ENCODE measurements around the gene PSMD5.

The PSMD5 gene

DNA sequence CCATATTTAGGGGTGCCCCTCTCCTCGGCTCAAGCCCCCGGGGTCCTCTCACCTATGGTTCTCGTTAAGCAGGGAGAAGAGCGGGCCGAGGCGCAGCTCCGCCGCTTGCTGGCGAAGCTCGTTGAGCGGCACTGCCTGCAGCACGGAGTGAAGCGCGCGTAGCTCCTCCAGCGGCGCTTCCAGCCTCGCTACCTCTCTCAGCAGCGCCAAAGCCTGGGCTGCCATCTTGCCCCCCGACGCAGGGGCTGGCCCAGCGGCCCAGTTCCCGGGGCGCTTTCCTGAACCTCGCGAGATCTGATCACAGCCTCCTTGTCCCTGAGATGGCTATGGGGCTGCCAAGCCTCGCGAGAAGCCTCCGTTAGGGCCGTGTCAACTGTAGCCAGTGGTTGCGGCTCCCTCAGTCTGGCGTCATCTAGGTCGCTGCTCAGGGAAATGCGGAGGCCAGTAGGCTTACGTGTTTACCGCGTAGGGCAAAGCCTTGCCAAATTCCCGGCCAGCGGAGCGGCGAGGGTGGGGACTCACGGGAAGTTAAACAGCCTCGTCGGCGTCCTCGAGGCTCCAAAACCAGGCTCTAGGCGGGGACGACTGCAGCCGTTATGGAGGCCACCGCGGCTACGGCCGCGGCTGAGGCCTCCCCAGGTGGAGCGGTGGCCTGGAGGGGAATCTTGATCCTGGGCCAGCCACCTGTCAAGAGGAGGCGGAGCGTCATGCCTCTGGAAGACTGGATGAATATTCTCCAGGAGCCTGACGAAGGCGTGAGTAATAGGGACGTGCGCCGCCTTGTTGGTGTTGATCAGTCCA, at the start of gene PSMD5:
TSS of gene PSMD5 (minus strand) at position 238 of the 801 bp plus-strand sequence. CDS start at position 225, 13 bp downstream.
- peak; percentile 74 for DNase-seq (ENCODE audit: low read depth)

DNA sequence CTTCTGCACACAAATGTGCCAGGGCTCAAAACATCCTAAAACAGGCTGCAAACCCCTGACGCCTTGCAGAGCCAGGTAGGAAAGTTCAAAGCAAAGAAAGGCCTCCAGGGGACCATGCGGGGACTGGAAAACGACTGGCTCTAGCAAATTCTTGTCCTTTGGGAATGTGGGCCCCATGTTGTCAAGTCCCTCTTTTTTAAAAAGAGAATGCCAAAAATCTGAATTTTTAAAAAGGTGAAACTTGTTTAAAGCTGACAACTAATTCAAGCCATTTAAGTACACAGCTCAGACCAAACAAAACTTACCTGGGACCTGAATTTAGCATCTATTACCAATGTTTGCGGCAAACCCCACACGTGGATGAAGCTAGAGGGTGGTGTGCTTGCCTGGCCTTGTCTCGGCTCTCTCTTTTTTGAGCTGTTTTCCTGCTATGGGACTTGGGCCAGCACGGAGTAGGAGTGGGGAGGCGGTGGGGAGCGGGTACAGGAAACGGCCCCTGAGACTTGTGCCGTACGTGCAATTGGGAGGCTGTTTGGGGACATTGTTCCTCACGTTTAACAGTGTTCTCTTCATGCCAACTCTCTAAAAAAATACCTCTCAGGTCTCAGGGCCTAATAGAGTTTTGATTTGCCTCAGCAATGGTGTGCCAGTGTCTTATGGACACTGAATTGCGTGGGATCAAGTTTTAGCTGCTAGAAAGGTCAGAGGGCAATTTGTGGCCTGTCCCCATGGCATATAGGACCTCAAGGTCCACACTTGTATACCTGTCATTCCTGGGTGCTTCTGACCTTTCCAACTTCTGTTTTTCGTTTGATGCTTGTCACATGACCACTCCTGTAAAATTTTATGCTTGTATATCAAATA, 49.4 kb upstream of the PSMD5 start:
- no peak for DNase-seq (ENCODE audit: low read depth)

DNA sequence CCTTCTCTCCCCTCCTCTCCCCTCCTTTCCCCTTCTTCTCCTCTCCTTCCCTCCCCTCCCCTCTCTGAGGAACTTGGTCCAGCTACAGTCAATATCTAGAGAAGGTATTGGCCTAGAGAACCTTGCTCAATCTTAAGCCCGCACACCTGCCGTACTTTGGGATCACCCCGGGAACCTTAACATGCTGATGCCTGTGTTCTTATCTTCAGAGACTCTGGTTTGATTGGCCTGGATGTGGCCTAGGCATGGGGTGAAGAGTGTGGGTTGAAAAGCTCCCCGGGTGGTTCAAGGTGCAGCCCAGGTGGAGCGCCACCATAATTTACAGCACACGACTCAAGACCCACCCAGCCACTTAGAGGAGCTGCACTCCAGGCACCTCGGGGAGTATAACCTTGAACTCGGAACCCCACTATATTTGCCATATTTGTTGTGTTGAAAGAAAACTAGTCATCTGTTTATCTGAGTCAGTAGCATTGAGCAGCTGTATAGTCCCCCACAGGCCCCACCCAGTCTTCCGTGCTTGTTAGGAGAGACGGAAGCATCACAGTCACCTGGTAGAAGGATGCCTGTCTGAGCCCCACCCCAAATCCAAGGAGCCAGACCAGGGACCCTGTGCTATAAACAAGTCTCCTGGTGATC, 48.6 kb upstream of the PSMD5 start:
- DNase-seq (ENCODE audit: low read depth) = no peak

DNA sequence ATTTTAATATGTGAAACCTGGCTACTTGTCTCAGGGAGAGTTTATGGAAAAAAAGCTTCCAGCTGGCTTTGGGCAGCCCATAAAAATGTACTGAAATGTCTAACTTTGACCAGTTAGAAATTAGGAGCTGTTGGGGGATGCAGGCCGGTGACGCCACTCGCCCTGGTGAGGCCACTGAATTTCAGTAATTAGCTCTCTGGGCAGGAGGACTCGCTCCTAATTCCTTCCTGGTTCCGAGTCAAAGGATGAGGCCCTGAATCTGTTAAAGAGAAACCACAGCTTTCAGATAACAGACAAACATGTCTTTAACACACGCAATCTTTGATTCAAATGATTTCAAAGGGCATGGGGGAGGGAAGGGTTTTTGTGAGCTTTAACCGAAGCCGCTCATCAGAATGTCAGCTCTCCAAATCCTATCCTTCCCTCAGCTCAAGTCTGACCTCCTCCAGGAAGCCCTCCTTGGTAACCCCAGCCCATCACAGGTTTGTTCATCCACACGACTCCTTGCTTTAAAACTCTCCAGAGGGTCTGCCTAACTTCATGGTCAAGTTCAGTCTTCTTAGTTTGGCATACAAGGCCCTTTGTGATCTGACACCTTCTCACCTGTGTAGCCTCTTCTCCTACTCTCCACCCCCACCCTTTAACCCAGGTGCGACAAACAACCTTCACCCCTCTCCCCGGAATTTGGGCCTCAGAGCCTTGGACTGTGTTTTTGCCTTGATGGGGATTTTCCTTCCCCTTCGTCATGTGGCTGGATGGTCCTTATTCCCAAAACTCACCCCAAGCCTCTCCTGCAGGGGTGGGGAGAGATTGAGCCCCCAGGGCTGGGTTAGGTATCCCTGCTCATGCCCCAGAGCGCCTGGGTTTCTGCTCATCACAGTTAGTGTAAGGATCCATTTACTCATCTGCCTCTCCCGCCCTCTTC, 47.9 kb upstream of the PSMD5 start:
- no peak for DNase-seq (ENCODE audit: low read depth)

DNA sequence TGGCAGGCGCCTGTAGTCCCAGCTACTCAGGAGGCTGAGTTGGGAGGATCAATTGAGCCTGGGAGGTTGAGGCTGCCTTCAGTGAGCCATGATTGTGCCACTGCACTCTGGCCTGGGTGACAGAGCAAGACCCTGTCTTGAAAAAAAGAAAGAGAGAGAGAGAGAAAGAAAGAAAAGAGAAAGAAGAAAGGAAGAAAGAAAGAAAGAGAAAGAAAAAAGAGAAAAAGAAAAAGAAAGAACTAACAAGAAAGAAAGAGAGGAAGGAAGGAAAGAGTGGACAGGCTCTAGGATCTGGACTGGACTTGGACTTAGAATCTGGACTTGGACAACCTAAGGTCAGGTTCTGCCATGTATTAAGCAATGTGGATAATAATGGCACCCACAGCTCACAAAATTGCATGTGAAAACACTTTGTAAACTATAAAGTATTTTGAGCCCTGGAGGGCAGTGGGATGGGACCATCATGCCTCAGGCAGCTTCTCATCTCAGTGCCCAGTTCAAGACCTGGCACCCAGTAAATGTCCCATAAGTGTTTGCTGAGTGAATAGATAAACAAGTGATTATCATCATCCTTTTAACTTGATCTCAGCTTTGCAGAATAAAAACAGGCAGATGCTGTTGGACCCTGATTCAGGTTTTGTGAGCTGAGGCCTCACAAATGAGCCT, 47.0 kb upstream of the PSMD5 start:
- no peak for DNase-seq (ENCODE audit: low read depth)

DNA sequence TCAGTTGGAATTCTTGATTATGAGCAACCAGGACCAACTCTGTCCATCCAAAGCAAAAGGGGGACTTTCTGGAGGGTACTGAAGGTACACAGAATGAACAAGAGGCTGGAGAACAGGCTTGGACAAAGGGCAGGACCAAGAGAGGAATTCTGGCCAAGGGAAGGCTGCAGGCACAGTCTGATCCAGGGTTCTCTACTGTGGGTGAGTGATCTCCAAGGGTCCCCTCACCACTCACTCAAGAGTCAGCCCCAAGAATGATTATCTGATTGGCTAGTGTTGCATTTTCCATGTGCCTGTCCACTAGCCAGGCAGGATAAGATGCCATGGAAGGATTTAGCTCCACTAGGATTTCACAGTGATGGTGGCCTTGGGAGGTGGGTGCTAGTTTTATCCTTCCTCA, 45.9 kb upstream of the PSMD5 start:
- DNase-seq (ENCODE audit: low read depth) = no peak

DNA sequence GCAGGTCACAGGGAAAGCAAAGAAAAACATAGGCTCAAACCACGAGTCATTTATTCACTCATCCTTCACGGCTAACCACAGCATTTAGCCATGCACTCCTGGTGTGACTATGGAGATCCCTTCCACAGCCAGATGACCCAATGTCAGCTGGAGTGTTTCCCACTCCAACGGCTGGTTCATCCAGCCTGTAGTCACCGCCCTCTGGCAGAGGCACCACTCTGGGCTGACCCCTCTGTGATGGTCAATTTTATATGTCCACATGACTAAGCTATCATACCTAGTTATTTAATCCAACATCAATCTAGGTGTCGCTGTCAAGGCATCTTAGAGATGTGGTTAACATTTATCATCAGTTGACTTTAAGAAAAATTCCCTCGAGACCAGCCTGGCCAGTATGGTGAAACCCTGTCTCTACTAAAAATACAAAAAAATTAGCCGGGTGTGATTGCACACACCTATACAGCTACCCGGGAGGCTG, 43.8 kb upstream of the PSMD5 start:
- DNase-seq (ENCODE audit: low read depth) = no peak

DNA sequence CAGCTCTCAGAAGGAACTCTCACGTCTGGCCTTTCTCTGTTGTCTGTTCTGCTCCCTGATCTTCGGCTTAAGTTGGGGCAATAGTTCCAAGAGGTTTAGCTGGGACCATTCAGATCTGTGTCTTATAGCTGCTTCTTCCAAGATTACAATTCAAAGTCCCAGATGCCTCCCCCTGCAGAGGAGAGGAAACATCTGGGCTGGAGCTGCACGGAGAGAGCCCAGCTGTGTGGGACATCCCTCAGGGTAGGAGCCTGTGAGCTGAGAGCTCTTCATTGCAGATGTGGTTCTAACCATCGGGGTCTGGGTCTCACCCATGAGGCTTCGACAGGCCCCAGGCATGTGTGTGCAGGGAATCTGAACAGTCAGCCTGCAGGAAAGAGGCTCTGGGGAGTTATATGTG, 43.2 kb upstream of the PSMD5 start:
- no peak for DNase-seq (ENCODE audit: low read depth)

DNA sequence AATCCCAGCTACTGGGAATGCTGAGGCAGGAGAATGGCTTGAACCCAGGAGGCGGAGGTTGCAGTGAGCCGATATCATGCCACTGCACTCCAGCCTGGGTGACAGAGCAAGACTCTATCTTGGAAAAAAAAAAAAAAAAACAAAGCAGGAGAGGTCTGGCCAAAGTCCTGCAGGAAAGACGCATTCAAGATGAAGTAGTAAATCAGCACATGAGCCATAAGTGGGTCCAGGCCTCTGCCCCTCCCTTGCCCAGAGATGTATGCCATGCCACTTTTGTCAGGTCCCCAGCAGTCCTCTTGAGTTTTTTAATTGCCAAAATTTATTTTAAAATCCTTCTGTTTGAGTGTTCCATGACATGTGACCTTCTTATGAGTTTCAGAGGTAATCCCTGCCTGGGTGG, 42.7 kb upstream of the PSMD5 start:
- DNase-seq (ENCODE audit: low read depth) = no peak

DNA sequence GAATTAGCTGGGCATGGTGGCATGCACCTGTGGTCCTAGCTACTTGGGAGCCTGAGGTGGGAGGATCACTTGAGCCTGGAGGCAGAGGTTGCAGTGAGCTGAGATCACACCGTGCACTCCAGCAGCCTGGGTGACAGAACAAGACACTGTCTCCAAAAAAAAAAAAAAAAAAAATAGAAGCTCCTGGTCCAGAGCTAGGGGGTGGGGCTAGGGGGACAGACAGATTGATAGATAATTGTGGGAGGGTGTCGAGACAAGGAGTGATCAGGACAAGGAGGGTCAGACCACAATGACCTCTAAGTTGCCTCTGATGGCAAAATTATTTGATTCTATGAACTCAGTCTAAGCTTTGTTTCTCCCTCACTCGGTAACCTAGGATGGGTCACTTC, 40.9 kb upstream of the PSMD5 start:
- no peak for DNase-seq (ENCODE audit: low read depth)

DNA sequence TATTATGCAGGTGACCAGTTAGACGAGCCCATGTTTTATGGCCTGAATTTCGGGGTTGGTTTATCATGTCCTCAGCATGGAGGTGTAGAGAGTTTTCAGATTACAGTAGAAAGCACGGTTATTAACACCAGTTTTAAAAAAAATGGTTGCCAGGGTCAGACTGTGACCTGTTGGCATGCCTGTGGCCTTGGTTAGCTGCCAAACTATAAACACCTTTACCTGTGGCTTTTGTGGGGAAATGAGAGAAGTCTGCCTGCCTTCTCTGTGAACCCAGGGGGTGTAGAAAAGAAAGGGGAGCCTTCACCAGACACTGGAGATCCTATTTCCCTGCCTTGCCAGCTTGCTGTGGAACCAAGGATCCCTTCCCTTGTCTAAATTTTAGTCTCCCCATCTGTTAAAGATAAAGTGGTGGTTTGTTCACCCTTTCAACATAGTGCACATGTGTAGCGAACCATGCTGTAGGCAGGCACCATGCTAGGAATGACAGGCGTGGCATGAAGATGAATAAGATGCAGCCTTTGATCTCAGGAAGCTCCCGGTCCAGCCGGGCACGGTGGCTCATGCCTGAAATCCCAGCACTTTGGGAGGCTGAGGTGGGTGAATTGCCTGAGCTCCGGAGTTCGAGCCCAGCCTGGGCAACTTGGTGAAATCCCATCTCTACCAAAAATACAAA, 40.3 kb upstream of the PSMD5 start:
- no peak for DNase-seq (ENCODE audit: low read depth)

DNA sequence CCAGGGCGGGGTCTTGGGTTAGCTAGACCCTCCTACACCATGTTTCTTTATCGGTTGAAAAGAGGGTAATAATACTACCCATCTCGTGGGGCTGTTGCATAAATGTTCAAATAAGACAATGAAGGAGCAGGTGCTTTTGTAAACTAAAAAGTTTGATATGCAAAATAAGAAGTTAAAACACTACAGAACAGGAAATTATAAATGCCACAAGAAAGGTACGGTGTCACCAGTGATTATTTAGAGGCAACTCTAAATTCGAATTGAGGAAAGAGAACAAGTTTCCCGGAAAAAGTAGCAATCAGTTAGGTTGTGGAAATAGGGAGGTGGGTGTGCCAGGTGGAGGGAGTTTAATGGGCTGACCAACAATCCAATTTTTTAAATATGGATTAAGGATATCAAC, 36.7 kb upstream of the PSMD5 start:
- DNase-seq (ENCODE audit: low read depth) = no peak

DNA sequence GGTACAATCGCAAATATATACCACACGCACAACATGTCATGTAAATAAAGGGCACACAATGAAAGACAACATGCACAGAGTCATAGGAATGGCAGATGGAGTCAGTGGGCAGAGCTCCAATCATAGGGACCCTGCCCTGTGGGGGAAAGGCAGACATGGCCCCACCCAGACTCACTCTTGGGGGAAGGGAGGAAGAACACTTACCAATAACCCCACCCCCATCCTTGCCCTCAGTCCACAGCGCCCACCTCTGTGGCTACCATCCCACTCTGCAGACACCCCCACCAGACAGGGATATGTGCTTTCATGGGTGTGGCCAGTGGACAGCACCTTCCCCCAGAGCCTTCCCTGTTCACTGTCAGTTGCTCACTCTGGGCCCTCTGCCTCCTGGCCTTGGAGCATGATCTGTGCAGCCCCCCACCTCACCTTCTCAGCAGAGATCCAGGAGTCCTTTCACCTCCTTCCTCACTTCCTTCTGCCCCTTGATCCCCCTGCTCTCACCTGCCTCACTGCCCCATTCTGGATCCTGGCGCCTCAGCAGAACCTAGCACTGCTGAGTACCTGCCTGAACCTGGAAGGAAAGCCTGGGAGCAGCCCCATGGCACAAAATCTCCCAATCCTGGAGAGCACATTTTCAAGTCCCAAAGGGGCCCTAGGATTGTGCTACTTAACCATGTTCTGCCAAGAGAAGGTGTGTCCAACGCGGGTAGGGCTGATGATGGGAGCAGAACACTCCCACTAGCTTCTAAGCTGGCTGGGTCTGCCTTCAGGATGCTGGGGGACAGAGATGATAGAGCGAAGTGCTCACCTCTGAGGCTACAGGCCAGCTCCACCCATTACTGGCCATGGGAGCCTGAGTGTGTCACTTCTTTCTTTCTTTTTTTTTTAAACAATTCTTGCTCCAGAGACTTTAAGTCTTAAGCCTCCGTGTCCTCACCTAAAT, 35.7 kb upstream of the PSMD5 start:
- no peak for DNase-seq (ENCODE audit: low read depth)

DNA sequence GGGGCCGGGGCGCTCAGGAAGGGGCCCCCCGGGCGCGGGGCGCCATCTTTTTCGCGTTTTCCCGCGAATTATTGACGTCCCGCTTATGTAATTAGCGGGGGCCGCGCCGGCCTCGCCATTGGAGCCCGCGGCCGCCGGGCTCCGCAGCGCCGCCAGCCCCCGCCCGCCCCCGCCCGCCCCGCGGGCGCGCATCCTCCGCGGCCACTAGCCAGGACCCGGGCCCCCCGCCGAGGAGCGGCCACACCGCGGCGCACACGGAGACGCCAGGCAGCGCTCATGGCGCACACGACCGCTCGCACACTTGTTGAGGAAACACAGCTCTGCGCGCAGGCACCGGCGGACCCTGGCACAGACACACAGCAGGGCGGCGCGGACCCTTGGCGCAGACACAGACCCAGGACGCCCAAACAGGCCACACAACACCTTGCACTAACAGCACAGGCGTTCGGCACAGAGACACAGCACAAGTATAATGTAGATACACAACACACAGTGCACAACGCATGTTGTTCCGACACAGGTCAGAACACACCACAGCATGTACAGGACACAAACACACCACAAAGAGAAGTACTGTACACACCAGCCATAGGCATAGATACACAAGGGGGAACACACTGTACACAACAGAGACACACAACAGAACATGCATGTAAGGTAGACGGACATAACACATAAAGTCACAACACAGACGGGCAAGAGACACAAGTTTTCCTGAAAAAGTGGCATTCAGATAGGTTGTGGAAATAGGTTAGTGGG, 34.7 kb upstream of the PSMD5 start:
- DNase-seq (ENCODE audit: low read depth) = peak; percentile 48

DNA sequence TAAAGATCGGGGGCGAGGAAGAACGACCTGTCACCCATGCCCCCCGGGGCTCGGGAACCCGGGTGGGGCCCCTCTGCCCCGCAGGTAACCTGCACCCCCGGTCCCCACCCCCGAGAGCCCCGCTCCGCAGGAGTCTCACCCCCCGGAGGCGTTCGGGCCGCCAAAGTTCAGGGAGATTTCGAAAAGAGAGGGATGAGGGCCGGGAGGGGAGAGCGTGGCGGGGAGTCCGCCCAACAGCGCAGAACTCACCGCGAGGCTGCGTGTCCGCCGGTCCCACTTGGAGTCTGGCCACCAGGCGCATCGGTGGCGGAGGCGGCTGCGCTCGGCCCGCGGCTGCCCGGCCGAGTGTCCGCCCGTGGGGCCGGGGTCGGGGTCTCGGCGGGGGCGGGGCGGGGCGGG, 34.1 kb upstream of the PSMD5 start, which contains the start of gene PHF19:
TSS of gene PHF19 (minus strand) at position 347 of the 399 bp plus-strand sequence. CDS start 2,447 bp downstream, outside the sequence.
- no peak for DNase-seq (ENCODE audit: low read depth)

DNA sequence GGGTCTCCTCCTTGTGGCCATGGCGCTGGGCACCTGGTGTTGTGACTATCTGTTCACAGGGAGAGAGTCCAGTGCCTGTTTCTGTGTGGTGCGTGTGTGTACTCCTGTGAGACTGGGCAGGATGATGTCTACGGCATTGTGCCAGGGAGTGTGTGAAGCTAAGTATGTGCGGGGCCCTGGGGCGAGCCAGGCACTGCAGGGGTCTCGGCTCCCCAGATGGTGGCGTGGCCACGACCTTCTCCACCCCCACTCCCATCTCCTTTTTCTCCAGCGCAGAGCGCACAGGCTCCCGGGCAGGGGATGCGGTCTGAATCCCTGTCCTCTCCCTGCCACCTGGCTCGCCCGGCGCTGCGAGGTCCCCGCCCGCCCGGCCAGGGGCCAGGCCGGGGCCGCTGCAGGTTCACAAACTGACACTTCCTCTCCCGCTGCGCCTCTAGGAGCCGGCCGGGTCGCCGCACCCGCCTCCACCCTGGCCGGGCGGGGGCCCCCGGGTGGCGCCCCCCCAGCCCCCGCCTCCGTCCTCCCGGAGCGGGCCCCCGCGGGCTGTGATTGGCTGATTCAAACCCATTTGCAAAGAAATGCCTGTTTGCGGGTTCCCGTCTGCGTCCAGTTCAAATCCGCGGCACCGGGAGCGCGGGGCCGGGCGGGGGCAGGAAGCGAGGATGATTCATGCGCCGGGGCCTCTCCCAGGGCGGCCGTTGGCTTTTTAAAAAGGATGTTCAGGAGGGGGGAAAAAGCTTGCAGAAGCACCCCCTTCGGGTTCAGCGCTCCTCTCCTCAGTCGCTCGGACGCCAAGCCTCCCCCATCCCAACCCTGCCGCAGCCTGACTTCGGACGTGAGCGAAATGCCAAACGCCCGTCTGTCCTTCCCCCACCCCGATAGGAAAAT, 33.5 kb upstream of the PSMD5 start:
- peak; percentile 52 for DNase-seq (ENCODE audit: low read depth)

DNA sequence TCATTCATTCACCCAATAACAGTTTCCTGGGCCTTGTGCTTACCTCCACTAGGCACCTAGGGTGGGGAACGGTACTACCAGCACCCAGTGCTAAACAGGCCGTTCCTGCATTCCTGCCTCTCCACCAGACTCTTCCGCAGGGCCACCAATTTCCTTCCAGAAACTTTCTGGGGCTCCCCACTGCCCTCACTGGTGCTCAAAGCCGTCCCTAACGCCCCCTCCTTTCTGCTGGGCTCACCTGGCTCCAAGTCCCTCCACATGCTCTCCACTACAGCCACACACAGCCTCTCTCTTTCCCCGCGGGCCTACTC, 32.9 kb upstream of the PSMD5 start:
- no peak for DNase-seq (ENCODE audit: low read depth)

DNA sequence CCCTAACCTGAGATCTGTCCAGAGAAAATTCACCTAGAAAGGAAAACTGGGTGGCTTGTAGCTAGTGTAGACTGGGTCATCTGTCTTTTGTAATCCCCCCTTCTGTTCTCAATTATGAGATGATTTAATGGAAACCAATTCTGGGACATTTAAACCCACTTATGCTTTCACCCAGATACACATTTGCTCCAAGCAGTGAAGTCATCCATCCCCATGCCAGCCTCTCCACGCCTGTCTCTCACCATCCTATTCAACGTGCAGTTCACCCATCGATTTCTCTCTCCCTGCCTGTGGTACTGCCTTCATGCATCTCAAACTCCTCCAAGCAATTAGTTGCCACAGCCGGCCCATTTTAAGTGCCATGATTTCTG, 32.5 kb upstream of the PSMD5 start:
- DNase-seq (ENCODE audit: low read depth) = no peak

Measured in stimulated activated CD8-positive, alpha-beta memory T cell treated with anti-CD3 and anti-CD28 coated beads, Interleukin-15, amount 100 ng/mL, for 24 hours (primary cell).